ENCODE data around the gene NACC2.

GRCh38 chr9:136115641-136116359, 20.7 kb upstream of the NACC2 start:
- no peak for TF ChIP-seq POLR2A (IDR thresholded peaks at IDR 0.05; ENCODE audit: low read length)
- no peak for TF ChIP-seq GATA1 (IDR thresholded peaks at IDR 0.05; ENCODE audit: low read depth, low read length)

Measured in erythroblast (primary cell).